Stimulated activated CD8-positive, alpha-beta memory T cell treated with anti-CD3 and anti-CD28 coated beads, Interleukin-4, amount 100 ng/mL, for 4 hours (primary cell): ENCODE data around the gene NDUFAF7.
"Not testable (repeated sequence)": the region's sequence is repeated elsewhere in the genome, so short reads cannot be mapped to it uniquely, and the experiment has no call there.

Experiments used
- DNase-seq, 2 donors: peaks; one replicate each; pipeline ENCODE4 v3.0.0-alpha.2; 2020; ENCODE audit warnings: low read depth in 2 of 2, low spot score in 1 of 2

The NDUFAF7 gene

GRCh38 chr2:37276291-37276690, 44.8 kb downstream of the NDUFAF7 start:
- DNase-seq = no peak

DNA sequence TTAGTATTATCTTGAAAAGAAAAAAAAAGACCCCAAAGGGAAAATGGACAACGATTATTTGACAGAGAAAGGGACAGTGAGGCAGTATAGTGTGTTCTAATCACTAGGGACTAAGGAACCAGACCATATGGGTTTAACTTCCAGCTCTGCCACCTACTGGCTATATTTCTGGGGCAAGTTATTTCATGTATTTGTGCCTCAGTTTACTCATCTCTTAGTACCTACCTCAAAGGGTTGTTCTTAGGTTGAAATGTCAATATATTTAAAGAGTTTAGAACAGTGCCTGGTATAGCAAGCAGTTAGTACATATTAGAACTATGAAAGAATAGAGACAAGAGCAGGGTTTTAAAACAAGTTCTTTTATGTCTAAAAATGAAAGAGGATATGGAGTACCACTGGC, 50.5 kb downstream of the NDUFAF7 start:
- no peak for DNase-seq

- no peak for DNase-seq
Observed at GRCh38 chr2:37282746-37283145, 51.3 kb downstream of the NDUFAF7 start.

DNA sequence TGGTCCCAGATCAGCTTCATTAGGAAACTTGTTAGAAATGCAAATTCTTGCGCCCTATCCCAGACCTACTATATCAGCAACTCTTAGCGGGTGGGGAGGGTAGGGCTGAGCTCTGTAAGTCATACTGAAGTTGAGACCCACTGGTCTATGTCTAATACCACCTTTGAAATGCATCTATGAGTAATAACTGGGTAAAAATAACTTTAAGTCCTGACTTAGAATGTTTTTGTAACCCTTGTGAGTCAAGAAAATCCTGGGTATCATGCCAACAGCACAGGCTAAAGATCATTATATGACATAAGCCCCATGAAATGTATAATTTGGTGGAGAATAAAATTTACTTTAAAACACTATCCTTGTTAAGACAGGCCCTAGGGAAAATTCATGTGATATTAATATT, 51.7 kb downstream of the NDUFAF7 start:
- no peak for DNase-seq

DNA sequence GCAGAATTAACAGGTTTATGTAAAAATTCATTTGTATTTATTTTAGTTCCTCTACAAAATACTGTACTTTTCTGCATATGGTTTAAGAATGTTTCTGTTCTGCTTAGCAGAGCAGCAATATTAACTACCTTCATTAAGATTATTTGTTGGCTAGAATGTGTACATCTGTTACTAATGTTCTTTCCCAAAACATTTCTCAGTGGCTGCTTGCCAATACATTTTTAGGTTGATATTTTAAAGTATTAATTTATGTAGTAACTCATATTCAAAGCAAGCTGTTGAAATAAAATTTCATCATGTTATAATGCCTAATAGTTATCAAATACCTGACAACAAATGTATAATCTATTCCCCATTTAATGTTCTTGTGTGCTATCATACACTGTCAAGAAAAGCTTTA, 52.9 kb downstream of the NDUFAF7 start:
- DNase-seq = no peak

- no peak for DNase-seq
Observed at GRCh38 chr2:37287966-37288365, 56.5 kb downstream of the NDUFAF7 start.

DNA sequence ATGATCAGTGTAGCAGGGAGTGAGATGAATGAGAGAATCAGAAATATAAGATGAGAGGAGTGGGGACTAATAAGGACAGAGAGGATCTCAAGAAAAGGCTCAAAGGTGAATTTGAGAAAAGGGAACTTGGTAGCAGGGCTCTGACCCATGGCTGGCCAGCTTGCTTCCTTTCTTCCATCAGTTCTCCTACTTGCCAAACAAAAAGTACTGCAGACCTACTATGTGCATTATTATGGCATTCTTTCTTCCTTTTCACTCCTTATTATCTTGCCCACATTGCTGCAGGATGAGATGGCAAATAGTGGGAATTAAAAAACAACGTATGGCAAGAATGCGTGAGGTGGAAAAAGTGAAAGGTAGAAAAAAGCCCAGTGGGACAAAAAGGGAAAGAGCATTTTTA, 60.2 kb downstream of the NDUFAF7 start:
- no peak for DNase-seq

- not testable (repeated sequence) for DNase-seq
Observed at GRCh38 chr2:37294858-37295257, 63.4 kb downstream of the NDUFAF7 start.

GRCh38 chr2:37295469-37296073, 64.1 kb downstream of the NDUFAF7 start:
- DNase-seq = no peak

DNA sequence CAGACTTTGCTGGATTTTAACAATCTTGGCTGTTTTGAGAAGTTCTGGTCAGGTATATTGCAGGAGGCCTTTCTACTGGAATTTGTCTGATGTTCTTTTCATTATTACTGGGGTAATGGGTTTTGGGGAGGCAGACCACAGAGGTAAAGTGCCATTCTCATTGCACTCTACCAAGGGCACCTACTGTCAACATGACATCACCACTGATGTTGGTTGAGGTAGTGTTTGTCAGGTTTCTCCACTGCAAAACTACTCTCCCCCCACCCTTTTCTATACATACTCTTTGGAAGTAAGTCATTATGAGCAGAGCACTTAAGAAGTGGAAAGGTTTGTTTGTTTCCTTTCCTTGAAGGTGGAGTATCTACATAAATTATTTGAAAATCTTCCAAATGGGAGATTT, 66.2 kb downstream of the NDUFAF7 start:
- no peak for DNase-seq
